Omental fat pad (tissue), 4 donors: Measurements from ENCODE around the gene TPSD1. TPM values are rescaled to one million over a fixed set of nuclear protein-coding genes. Genes with fewer than 3 reads are reported as not detected.

Experiments used
- ATAC-seq: fragments of 150-250 bp; one replicate; pipeline ENCODE4 v1.9.1; 2016; ENCODE audit warnings: mild to moderate bottlenecking, moderate library complexity; ENCODE audit not compliant: low FRiP score
- DNase-seq: peaks from one replicate; pipeline ENCODE4 v3.0.0-alpha.2; 2019; ENCODE audit warnings: low spot score
- CTCF ChIP-seq, 3 donors: fragments of 450-650 bp; IDR thresholded peaks; one replicate each; pipeline ENCODE4 v1.5.1; 2016 to 2017; ENCODE audit warnings: antibody characterized with exemption in 3 of 3, mild to moderate bottlenecking in 3 of 3, moderate library complexity in 2 of 3
- total RNA-seq, 4 donors: library from RNA; depleted of rRNA; stranded (reverse); fragments of >200 nt; gene quantifications; one replicate each; pipeline ENCODE4 v1.1.0, GENCODE V29; 2016

TPSD1 gene
- total RNA-seq, 4 donors from 2014 or later, result 1.2 TPM; not detected in 3

- TF ChIP-seq CTCF (IDR thresholded peaks at IDR 0.05), result no peak
- ATAC-seq (no peak), DNase-seq (no peak)
These were observed 16.8 kb downstream of the TPSD1 start for GRCh38 chr16:1272453-1273198.

- no peak for DNase-seq
- TF ChIP-seq CTCF (IDR thresholded peaks at IDR 0.05), result no peak
- no peak for ATAC-seq
These were observed 17.9 kb downstream of the TPSD1 start for GRCh38 chr16:1273816-1274215.

- no peak for DNase-seq
- no peak for ATAC-seq
- no peak for TF ChIP-seq CTCF (IDR thresholded peaks at IDR 0.05)
These were observed 18.9 kb downstream of the TPSD1 start for GRCh38 chr16:1274767-1275166.

GRCh38 chr16:1275791-1276579, 20.1 kb downstream of the TPSD1 start:
- ATAC-seq, result no peak
- no peak for TF ChIP-seq CTCF (IDR thresholded peaks at IDR 0.05)

GRCh38 chr16:1276580-1276878, 20.7 kb downstream of the TPSD1 start:
- no peak for DNase-seq
- no peak for TF ChIP-seq CTCF (IDR thresholded peaks at IDR 0.05)
- ATAC-seq, result no peak

More at GRCh38 chr16:1275791-1276579, 20.1 kb downstream of the TPSD1 start:
- DNase-seq, result no peak

- TF ChIP-seq CTCF (IDR thresholded peaks at IDR 0.05), result no peak
- DNase-seq (no peak), ATAC-seq (no peak)
These were observed 21.3 kb downstream of the TPSD1 start for GRCh38 chr16:1277151-1277598.
